Keratinocyte (primary cell): ENCODE measurements around the gene PLD5. TPM values are rescaled to one million over a fixed set of nuclear protein-coding genes. Genes with fewer than 3 reads are reported as not detected.

Experiments used
- DNase-seq: peaks from one replicate; pipeline ENCODE4 v3.0.0-alpha.2; 2011; ENCODE audit warnings: low read depth, missing footprints, low spot score
- FAIRE-seq: peaks from 2 replicates; lab custom pipeline; 2011; peaks lifted over from hg19 to GRCh38; lab: Jason Lieb, UNC
- H2AFZ ChIP-seq: 2 replicates; pipeline ENCODE4 v1.6.0; 2012; ENCODE audit warnings: low read length, control low read depth, inconsistent platforms; ENCODE audit not compliant: control insufficient read depth
- H3K27ac ChIP-seq: 2 replicates; pipeline ENCODE4 v1.5.1; 2011; ENCODE audit warnings: low read length; ENCODE audit not compliant: control insufficient read depth, insufficient read depth
- H3K27me3 ChIP-seq: 3 replicates; pipeline ENCODE4 v1.6.0; 2011; ENCODE audit warnings: low read length; ENCODE audit not compliant: control insufficient read depth, insufficient read depth; ENCODE audit errors: extremely low read depth
- H3K36me3 ChIP-seq, 2 experiments: 2 replicates in 1 of 2; 3 replicates in 1 of 2; pipeline ENCODE4 v1.5.1; 2011; ENCODE audit warnings: low read length in 2 of 2, mild to moderate bottlenecking in 1 of 2; ENCODE audit not compliant: control insufficient read depth in 2 of 2, insufficient read depth in 2 of 2; ENCODE audit errors: extremely low read depth in 1 of 2
- H3K4me1 ChIP-seq: 3 replicates; pipeline ENCODE4 v1.5.1; 2011; ENCODE audit warnings: low read length; ENCODE audit not compliant: control insufficient read depth, insufficient read depth; ENCODE audit errors: extremely low read depth
- H3K4me2 ChIP-seq: 3 replicates; pipeline ENCODE4 v1.6.0; 2011; ENCODE audit warnings: low read depth, low read length; ENCODE audit not compliant: control insufficient read depth, insufficient read depth; ENCODE audit errors: extremely low read depth
- H3K4me3 ChIP-seq, 3 experiments: fragments of 200-600 bp in 1 of 3; sonication (generic) in 1 of 3; 2 replicates in 2 of 3; 3 replicates in 1 of 3; pipeline ENCODE4 v1.5.1; 2011 to 2016; ENCODE audit warnings: low read length in 3 of 3, mild to moderate bottlenecking in 3 of 3, control low read depth in 2 of 3, inconsistent platforms in 1 of 3, low read depth in 1 of 3, mixed read lengths in 1 of 3, mixed run types in 1 of 3, moderate library complexity in 1 of 3; ENCODE audit not compliant: control insufficient read depth in 2 of 3, insufficient read depth in 2 of 3; ENCODE audit errors: extremely low read depth in 1 of 3
- H3K79me2 ChIP-seq: 2 replicates; pipeline ENCODE4 v1.6.0; 2012; ENCODE audit warnings: low read length; ENCODE audit not compliant: control insufficient read depth, insufficient read depth
- H3K9ac ChIP-seq: 3 replicates; pipeline ENCODE4 v1.6.0; 2011; ENCODE audit warnings: low read length; ENCODE audit not compliant: control insufficient read depth, insufficient read depth; ENCODE audit errors: extremely low read depth
- H3K9me1 ChIP-seq: 3 replicates; pipeline ENCODE4 v1.6.0; 2011; ENCODE audit warnings: low read length; ENCODE audit not compliant: control insufficient read depth, insufficient read depth; ENCODE audit errors: extremely low read depth
- H3K9me3 ChIP-seq: 2 replicates; pipeline ENCODE4 v1.5.1; 2012; ENCODE audit warnings: low read depth, low read length; ENCODE audit not compliant: control insufficient read depth
- H4K20me1 ChIP-seq: 3 replicates; pipeline ENCODE4 v1.6.0; 2011; ENCODE audit warnings: low read length; ENCODE audit not compliant: control insufficient read depth, insufficient read depth; ENCODE audit errors: extremely low read depth
- CTCF ChIP-seq, 3 experiments: IDR thresholded peaks in 1 of 3; conservative IDR thresholded peaks in 1 of 3; optimal IDR thresholded peaks in 1 of 3; 2 replicates in 2 of 3; 3 replicates in 1 of 3; pipeline versions ENCODE3 to v1.5.1; 2011; ENCODE audit warnings: low read length in 3 of 3, mild to moderate bottlenecking in 3 of 3, moderate library complexity in 2 of 3, control low read depth in 1 of 3, inconsistent platforms in 1 of 3; ENCODE audit not compliant: insufficient read depth in 2 of 3; ENCODE audit errors: extremely low read depth in 1 of 3
- EZH2 ChIP-seq: IDR thresholded peaks from one replicate; pipeline ENCODE4 v1.6.1; 2012; ENCODE audit warnings: inconsistent platforms, mild to moderate bottlenecking, low read length, moderate library complexity
- dilution Hi-C: fragments of 300-500 bp; cut with MboI; formaldehyde crosslinking; loops from one replicate; pipeline ENCODE4 v1.7.0; 2020; ENCODE audit warnings: low sequenced_read_pairs; ENCODE audit not compliant: extremely low pct_ligation_motif_present
- polyA plus RNA-seq, 5 experiments: library from polyadenylated mRNA; depleted of rRNA in 3 of 5; stranded (reverse) in 3 of 5; stranded (forward) in 1 of 5; unstranded in 1 of 5; fragments of >200 nt; gene quantifications; 1 replicate in 1 of 5; 2 replicates in 3 of 5; 3 replicates in 1 of 5; pipeline versions ENCODE4 v1.2.1 to v1.2.3, GENCODE V29; 2011 to 2012; ENCODE audit warnings: missing spikeins in 2 of 5, low read depth in 1 of 5, low replicate concordance in 1 of 5

The PLD5 gene
- polyA plus RNA-seq, 1 donor (not counting 4 experiments of a cell fraction or from before 2014, with no cell fraction given): 7.2 TPM

GRCh38 chr1:242431786-242432185, 92.7 kb downstream of the PLD5 start:
- FAIRE-seq (no peak), DNase-seq (no peak)
- no peaks in the 10 kb centered on the region for H3K9me1 ChIP-seq
- H3K4me2 ChIP-seq: no peak overlapping the region
- H3K79me2 ChIP-seq: no peaks in the 10 kb centered on the region
- peaks cover 0 to 5% of the 10 kb centered on the region in 2 experiments for H3K36me3 ChIP-seq
- H3K9ac ChIP-seq: no peak overlapping the region
- dilution Hi-C loops: no loop called here
- no peak overlapping the region for H3K4me3 ChIP-seq
- H3K9me3 ChIP-seq: no peaks in the 10 kb centered on the region
- no peak overlapping the region for H2AFZ ChIP-seq
- H3K27me3 ChIP-seq: no peaks in the 10 kb centered on the region
- H3K27ac ChIP-seq: no peak overlapping the region
- no peaks in the 10 kb centered on the region for H4K20me1 ChIP-seq
- H3K4me1 ChIP-seq: peaks cover under 1% of the 10 kb centered on the region
- TF ChIP-seq EZH2 (no peak), CTCF (optimal IDR thresholded peaks at IDR 0.05 in 1 of 3, IDR thresholded peaks at IDR 0.05 in 1 of 3, conservative IDR thresholded peaks at IDR 0.05 in 1 of 3; ENCODE audit: extremely low read depth in 1 of 3, insufficient read depth in 2 of 3, low read length in 3 of 3) (no peak)

- Histone ChIP-seq H3K27me3 (no peaks in the 10 kb centered on the region), H4K20me1 (no peaks in the 10 kb centered on the region), H3K4me1 (peaks cover 9% of the 10 kb centered on the region), H3K9me1 (no peaks in the 10 kb centered on the region), H3K9ac (no peak overlapping the region), H2AFZ (no peak overlapping the region), H3K9me3 (no peaks in the 10 kb centered on the region), H3K36me3 (peaks cover 0 to 5% of the 10 kb centered on the region in 2 experiments), H3K79me2 (no peaks in the 10 kb centered on the region), H3K27ac (no peak overlapping the region), H3K4me3 (no peak overlapping the region), H3K4me2 (no peak overlapping the region)
- TF ChIP-seq EZH2 (no peak), CTCF (optimal IDR thresholded peaks at IDR 0.05 in 1 of 3, IDR thresholded peaks at IDR 0.05 in 1 of 3, conservative IDR thresholded peaks at IDR 0.05 in 1 of 3; ENCODE audit: extremely low read depth in 1 of 3, insufficient read depth in 2 of 3, low read length in 3 of 3) (no peak)
- DNase-seq (no peak), FAIRE-seq (no peak)
- dilution Hi-C loops: no loop called here
These were observed 93.5 kb downstream of the PLD5 start for GRCh38 chr1:242430956-242431355.
